GM21447 (cell line): ENCODE results near the gene DOK1.

Source experiments
- ATAC-seq: cut with Tn5 transposase; IDR thresholded peaks from one replicate; pipeline ENCODE4 v1.9.1; 2021; ENCODE audit not compliant: unreplicated experiment

Gene DOK1

GRCh38 chr2:74553892-74554819, at the start of gene DOK1, which contains the start of gene LOXL3:
TSS of gene DOK1 (plus strand) at chr2:74554720. CDS start at chr2:74554755, 35 bp downstream.
TSS of gene LOXL3 (minus strand) at chr2:74553942. CDS start at chr2:74552634, 1,308 bp downstream.
- peak; percentile 54 for ATAC-seq

- no peak for ATAC-seq
These were observed 48.9 kb upstream of the DOK1 start for GRCh38 chr2:74505448-74506246.

- peak; percentile 91 for ATAC-seq
These were observed 47.2 kb upstream of the DOK1 start, which contains the start of gene PCGF1 for GRCh38 chr2:74507145-74507925. TSS of gene PCGF1 (minus strand) at chr2:74507695. CDS start at chr2:74507668, 27 bp downstream.

- ATAC-seq: no peak
These were observed 46.5 kb upstream of the DOK1 start for GRCh38 chr2:74507926-74508520.

- ATAC-seq: no peak
These were observed 44.2 kb upstream of the DOK1 start for GRCh38 chr2:74510272-74510671.

- no peak for ATAC-seq
These were observed 43.2 kb upstream of the DOK1 start for GRCh38 chr2:74511104-74511989.

- no peak for ATAC-seq
These were observed 41.5 kb upstream of the DOK1 start for GRCh38 chr2:74512744-74513604.

- no peak for ATAC-seq
These were observed 40.7 kb upstream of the DOK1 start for GRCh38 chr2:74513605-74514367.

GRCh38 chr2:74514368-74515270, 39.9 kb upstream of the DOK1 start, which contains the start of gene TLX2:
TSS of gene TLX2 (plus strand) at chr2:74514450. CDS start at chr2:74514807, 357 bp downstream.
- no peak for ATAC-seq

GRCh38 chr2:74515271-74515980, 39.1 kb upstream of the DOK1 start:
- ATAC-seq: no peak

- ATAC-seq: no peak
These were observed 38.4 kb upstream of the DOK1 start for GRCh38 chr2:74515981-74516633.

- no peak for ATAC-seq
These were observed 37.9 kb upstream of the DOK1 start for GRCh38 chr2:74516650-74517049.

- no peak for ATAC-seq
These were observed 32.0 kb upstream of the DOK1 start for GRCh38 chr2:74522516-74522915.

- no peak for ATAC-seq
These were observed 30.5 kb upstream of the DOK1 start for GRCh38 chr2:74524005-74524404.

GRCh38 chr2:74524955-74525716, 29.4 kb upstream of the DOK1 start:
- ATAC-seq: no peak
